22Rv1 (cell line): ENCODE data around the gene AIRE.

Experiments
- CTCF ChIP-seq: fragments of 450-650 bp; IDR thresholded peaks from 2 replicates; pipeline ENCODE4 v1.5.1; 2017; ENCODE audit warnings: mild to moderate bottlenecking
- ZFX ChIP-seq: fragments of 450-650 bp; IDR thresholded peaks from 2 replicates; pipeline ENCODE4 v1.6.1; 2017; ENCODE audit warnings: antibody characterized with exemption, borderline replicate concordance

- no peak for TF ChIP-seq CTCF
- TF ChIP-seq ZFX = no peak
Observed at GRCh38 chr21:44333509-44334328, 48.0 kb downstream of the AIRE start.
